Sigmoid colon (tissue), 7 donors: ENCODE measurements around the gene VWA3B. TPM values are rescaled to one million over a fixed set of nuclear protein-coding genes. Genes with fewer than 3 reads are reported as not detected.

Experiments used
- DNase-seq: peaks from one replicate; pipeline ENCODE4 v3.0.0-alpha.2; 2019
- H3K27ac ChIP-seq, 4 donors: fragments of 200-600 bp; sonication (generic); one replicate each; pipeline ENCODE4 v1.5.1; 2016 to 2019; ENCODE audit warnings: mild to moderate bottlenecking in 1 of 4
- H3K27me3 ChIP-seq, 3 donors: fragments of 200-600 bp; sonication (generic); one replicate each; pipeline ENCODE4 v1.5.1; 2019; ENCODE audit warnings: mild to moderate bottlenecking in 1 of 3
- H3K36me3 ChIP-seq, 4 donors: fragments of 200-600 bp; sonication (generic); one replicate each; pipeline ENCODE4 v1.5.1; 2016 to 2019
- H3K4me1 ChIP-seq, 4 donors: fragments of 200-600 bp; sonication (generic); one replicate each; pipeline ENCODE4 v1.5.1; 2017 to 2019
- H3K4me3 ChIP-seq, 4 donors: fragments of 200-600 bp; sonication (generic); one replicate each; pipeline ENCODE4 v1.5.1; 2017 to 2019; ENCODE audit warnings: mild to moderate bottlenecking in 2 of 4, moderate library complexity in 1 of 4
- H3K9me3 ChIP-seq, 4 donors: fragments of 200-600 bp in 3 of 4; sonication (generic) in 3 of 4; one replicate each; pipeline versions ENCODE4 v1.5.1 to v1.6.1; 2013 to 2019
- EP300 ChIP-seq, 4 donors: sonication (generic); formaldehyde crosslinking; IDR thresholded peaks; one replicate each; pipeline ENCODE4 v1.6.1; 2017; ENCODE audit warnings: antibody characterized with exemption in 4 of 4
- POLR2A ChIP-seq, 2 donors: fragments of 450-650 bp; IDR thresholded peaks; one replicate each; pipeline ENCODE4 v1.6.1; 2016; ENCODE audit warnings: antibody characterized with exemption in 2 of 2, mild to moderate bottlenecking in 2 of 2, moderate library complexity in 2 of 2
- POLR2AphosphoS5 ChIP-seq, 4 donors: sonication (generic); formaldehyde crosslinking; IDR thresholded peaks; one replicate each; pipeline ENCODE4 v1.6.1; 2017; ENCODE audit warnings: antibody characterized with exemption in 4 of 4
- WGBS, 2 donors: extraction: QIAGEN DNeasy Blood & Tissue Kit; methylation state at CpG; one replicate each; pipeline ENCODE4 v1.1.7; 2013; 5-methylcytosine and 5-hydroxymethylcytosine counted together
- intact Hi-C: fragments of 100-400 bp; cut with DNase I; formaldehyde crosslinking; loops from one replicate; pipeline ENCODE4 v1.15.1; 2023
- polyA plus RNA-seq, 3 donors: library from polyadenylated mRNA; stranded (reverse); fragments of 200-250 nt; gene quantifications; one replicate each; pipeline ENCODE4 v1.2.3, GENCODE V29; 2013
- total RNA-seq, 4 donors: library from RNA; depleted of rRNA; stranded (reverse); fragments of >200 nt; gene quantifications; one replicate each; pipeline ENCODE4 v1.1.0, GENCODE V29; 2016
- TF ChIP-seq, protein P1 (sequence below), 4 experiments: fragments of 450-650 bp in 3 of 4; fragments of 200-600 bp in 1 of 4; IDR thresholded peaks; one replicate each; pipeline ENCODE4 v1.5.1; 2016 to 2019; ENCODE audit warnings: antibody characterized with exemption in 4 of 4, mild to moderate bottlenecking in 3 of 4, moderate library complexity in 2 of 4
- donor health status: healthy with polysubstance abuse.
- donor health status: Bipolar disorder and iron deficiency.
- donor health status: healthy.

The VWA3B gene
- total and polyA plus RNA-seq, 7 donors = 0.55 to 1.4 (median 1.2) TPM; not detected in 3

DNA sequence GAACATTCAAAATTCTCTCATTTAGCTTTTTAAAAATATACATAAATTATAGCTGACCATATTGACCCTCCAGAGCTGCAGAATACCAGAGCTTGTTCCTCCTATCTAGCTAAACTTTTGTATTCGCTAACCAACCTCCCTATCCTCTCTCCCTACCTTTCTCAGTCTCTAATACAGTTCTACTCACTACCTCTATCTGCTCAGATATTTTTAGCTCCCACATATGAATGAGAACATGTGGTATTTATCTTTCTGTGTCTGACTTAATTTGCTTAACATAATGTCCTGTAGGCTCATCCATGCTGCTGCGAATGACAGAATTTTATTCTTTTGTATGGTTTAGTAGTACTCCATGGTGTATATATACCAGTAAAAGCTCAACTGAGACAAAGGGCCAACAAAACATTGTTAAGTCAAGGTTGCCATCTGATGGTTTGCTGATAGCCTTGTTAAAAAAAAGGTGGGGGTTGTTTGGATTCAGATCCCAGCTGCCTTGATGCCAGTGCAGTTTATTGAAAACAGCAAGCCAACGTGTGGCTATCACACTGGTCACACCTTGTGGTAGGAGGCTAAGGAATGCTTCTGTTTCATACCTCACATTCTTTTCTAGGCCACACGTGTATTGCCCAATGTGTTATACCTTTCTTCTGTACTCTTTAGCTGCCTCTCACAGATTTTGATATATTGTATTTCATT is 101.5 kb downstream of the VWA3B start:
- 64 to 84% methylated on average over 4 of the region's 4 CpGs for WGBS, 2 donors
- Histone ChIP-seq H3K4me1 (peaks cover 0 to 9% (median 3%) of the 10 kb centered on the region in 4 donors), H3K27me3 (no peaks in the 10 kb centered on the region), H3K36me3 (no peaks in the 10 kb centered on the region), H3K27ac (no peak overlapping the region), H3K4me3 (no peak overlapping the region), H3K9me3 (no peaks in the 10 kb centered on the region)
- TF ChIP-seq EP300 (IDR thresholded peaks at IDR 0.05) (no peak), POLR2AphosphoS5 (IDR thresholded peaks at IDR 0.05) (no peak), POLR2A (IDR thresholded peaks at IDR 0.05) (no peak)
- TF ChIP-seq, protein P1, sequence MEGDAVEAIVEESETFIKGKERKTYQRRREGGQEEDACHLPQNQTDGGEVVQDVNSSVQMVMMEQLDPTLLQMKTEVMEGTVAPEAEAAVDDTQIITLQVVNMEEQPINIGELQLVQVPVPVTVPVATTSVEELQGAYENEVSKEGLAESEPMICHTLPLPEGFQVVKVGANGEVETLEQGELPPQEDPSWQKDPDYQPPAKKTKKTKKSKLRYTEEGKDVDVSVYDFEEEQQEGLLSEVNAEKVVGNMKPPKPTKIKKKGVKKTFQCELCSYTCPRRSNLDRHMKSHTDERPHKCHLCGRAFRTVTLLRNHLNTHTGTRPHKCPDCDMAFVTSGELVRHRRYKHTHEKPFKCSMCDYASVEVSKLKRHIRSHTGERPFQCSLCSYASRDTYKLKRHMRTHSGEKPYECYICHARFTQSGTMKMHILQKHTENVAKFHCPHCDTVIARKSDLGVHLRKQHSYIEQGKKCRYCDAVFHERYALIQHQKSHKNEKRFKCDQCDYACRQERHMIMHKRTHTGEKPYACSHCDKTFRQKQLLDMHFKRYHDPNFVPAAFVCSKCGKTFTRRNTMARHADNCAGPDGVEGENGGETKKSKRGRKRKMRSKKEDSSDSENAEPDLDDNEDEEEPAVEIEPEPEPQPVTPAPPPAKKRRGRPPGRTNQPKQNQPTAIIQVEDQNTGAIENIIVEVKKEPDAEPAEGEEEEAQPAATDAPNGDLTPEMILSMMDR (IDR thresholded peaks at IDR 0.05) = no peak
- intact Hi-C loops = no loop called here
- no peak for DNase-seq

DNA sequence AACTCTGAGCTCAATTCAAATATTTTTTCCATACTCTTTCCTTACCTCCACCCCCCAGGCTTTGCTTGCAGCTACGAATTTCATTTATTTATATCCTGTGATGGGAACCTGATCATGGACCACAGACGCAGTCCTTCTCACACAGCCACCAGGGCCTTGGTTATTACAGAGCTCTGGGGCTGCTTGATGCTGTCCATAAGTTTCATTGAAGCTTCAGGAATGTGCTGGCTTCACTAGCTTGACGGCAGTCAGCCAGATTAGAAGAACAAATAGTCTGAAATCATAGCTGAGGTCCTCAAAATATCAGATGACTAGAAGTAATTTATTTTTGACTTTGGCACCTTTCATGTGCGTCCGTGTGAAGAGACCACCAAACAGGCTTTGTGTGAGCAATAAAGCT is 104.9 kb downstream of the VWA3B start:
- intact Hi-C loops = no loop called here
- no peaks in the 10 kb centered on the region for H3K27me3 ChIP-seq
- no peak overlapping the region for H3K27ac ChIP-seq

DNA sequence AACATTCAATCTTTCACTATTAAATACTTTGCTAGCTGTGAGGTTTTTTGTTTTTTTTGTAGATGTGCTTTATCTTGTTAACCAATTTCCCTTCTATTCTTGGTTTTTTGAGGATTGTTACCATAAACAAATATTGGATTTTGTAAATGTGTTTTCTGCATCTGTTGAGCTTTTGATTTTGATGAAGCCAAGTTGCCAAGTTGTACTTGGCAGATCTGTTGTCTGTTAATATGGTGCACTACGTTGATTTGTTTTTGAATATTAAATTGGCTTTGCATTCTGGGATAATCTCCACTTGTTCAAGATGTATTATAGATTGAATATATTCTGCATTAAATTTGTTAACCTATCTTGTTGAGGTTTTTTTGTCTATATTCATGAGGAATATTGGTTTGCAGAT is 114.6 kb downstream of the VWA3B start:
- no peaks in the 10 kb centered on the region for H3K27me3 ChIP-seq
- H3K9me3 ChIP-seq = no peaks in the 10 kb centered on the region
- H3K36me3 ChIP-seq = no peaks in the 10 kb centered on the region
- H3K4me1 ChIP-seq = no peaks in the 10 kb centered on the region
- WGBS, 2 donors = 87 to 88% methylated on average over 1 of the region's 1 CpG
- TF ChIP-seq, protein P1 (IDR thresholded peaks at IDR 0.05) = no peak
- TF ChIP-seq POLR2A (IDR thresholded peaks at IDR 0.05) = no peak
- TF ChIP-seq POLR2AphosphoS5 (IDR thresholded peaks at IDR 0.05) = no peak
- TF ChIP-seq EP300 (IDR thresholded peaks at IDR 0.05) = no peak
- intact Hi-C loops = no loop called here
- no peak overlapping the region for H3K4me3 ChIP-seq
- no peak for DNase-seq
- H3K27ac ChIP-seq = no peak overlapping the region

More for the DNA sequence above, 104.9 kb downstream of the VWA3B start:
- no peaks in the 10 kb centered on the region for H3K36me3 ChIP-seq
- DNase-seq = no peak
- H3K4me3 ChIP-seq = no peak overlapping the region
- H3K9me3 ChIP-seq = no peaks in the 10 kb centered on the region
- TF ChIP-seq POLR2AphosphoS5 (IDR thresholded peaks at IDR 0.05) = no peak
- TF ChIP-seq, protein P1 (IDR thresholded peaks at IDR 0.05) = no peak
- TF ChIP-seq POLR2A (IDR thresholded peaks at IDR 0.05) = no peak
- TF ChIP-seq EP300 (IDR thresholded peaks at IDR 0.05) = no peak
- H3K4me1 ChIP-seq = peaks cover 0 to 9% (median 3%) of the 10 kb centered on the region in 4 donors
- 72 to 84% methylated on average over 5 of the region's 5 CpGs for WGBS, 2 donors

DNA sequence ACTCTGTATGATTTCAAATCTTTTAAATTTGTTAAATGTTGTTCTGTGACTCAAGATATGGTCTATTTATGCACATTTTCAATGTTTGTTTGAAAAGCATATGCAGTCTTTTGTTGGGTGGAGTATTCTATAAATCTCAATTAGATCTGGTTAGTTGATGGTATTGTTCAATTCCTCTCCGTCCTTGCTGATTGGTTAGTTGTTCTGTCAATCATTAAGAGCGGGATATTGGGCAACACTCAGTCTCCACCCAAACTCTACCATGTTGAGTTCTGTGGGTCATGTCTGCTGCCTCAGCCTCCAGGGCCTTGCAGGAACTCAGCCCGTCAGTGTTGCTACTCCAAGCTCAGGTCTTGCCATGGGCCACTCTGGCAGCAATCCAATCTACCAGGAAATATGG is 118.9 kb downstream of the VWA3B start:
- Histone ChIP-seq H3K4me3 (no peak overlapping the region), H3K4me1 (no peaks in the 10 kb centered on the region), H3K9me3 (no peaks in the 10 kb centered on the region), H3K36me3 (no peaks in the 10 kb centered on the region), H3K27me3 (no peaks in the 10 kb centered on the region), H3K27ac (no peak overlapping the region)
- TF ChIP-seq, protein P1 (IDR thresholded peaks at IDR 0.05) = no peak
- TF ChIP-seq EP300 (IDR thresholded peaks at IDR 0.05) (no peak), POLR2AphosphoS5 (IDR thresholded peaks at IDR 0.05) (no peak), POLR2A (IDR thresholded peaks at IDR 0.05) (no peak)
- WGBS, 2 donors = 93 to 96% methylated on average over 3 of the region's 3 CpGs
- no peak for DNase-seq
- intact Hi-C loops = no loop called here
